Upper lobe of left lung (tissue), 6 donors: ENCODE data around the gene FNDC5. TPM values are rescaled to one million over a fixed set of nuclear protein-coding genes. Genes with fewer than 3 reads are reported as not detected.

ENCODE experiments used
- ATAC-seq, 2 donors: fragments of 200-7000 bp; cut with Tn5 transposase; one replicate each; pipeline ENCODE4 v1.9.1; 2022; ENCODE audit warnings: mild to moderate bottlenecking in 2 of 2, moderate library complexity in 2 of 2; ENCODE audit not compliant: low FRiP score in 2 of 2
- DNase-seq, 2 donors: peaks; one replicate each; pipeline ENCODE4 v3.0.0-alpha.2; 2019 to 2020
- H3K27ac ChIP-seq, 4 donors: fragments of 200-600 bp; sonication (generic); one replicate each; pipeline ENCODE4 v1.5.1; 2016 to 2019
- H3K27me3 ChIP-seq, 4 donors: fragments of 200-600 bp; sonication (generic); one replicate each; pipeline ENCODE4 v1.5.1; 2017 to 2019
- H3K36me3 ChIP-seq, 4 donors: fragments of 200-600 bp; sonication (generic); one replicate each; pipeline ENCODE4 v1.5.1; 2016 to 2019
- H3K4me1 ChIP-seq, 4 donors: fragments of 200-600 bp; sonication (generic); one replicate each; pipeline ENCODE4 v1.5.1; 2018 to 2019
- H3K4me3 ChIP-seq, 4 donors: fragments of 200-600 bp; sonication (generic); one replicate each; pipeline ENCODE4 v1.5.1; 2017 to 2019; ENCODE audit warnings: mild to moderate bottlenecking in 2 of 4, moderate library complexity in 1 of 4
- H3K9me3 ChIP-seq, 4 donors: fragments of 200-600 bp; sonication (generic); one replicate each; pipeline ENCODE4 v1.5.1; 2018 to 2019
- EP300 ChIP-seq, 4 donors: sonication (generic); formaldehyde crosslinking; IDR thresholded peaks; one replicate each; pipeline ENCODE4 v1.5.1; 2017; ENCODE audit warnings: antibody characterized with exemption in 4 of 4, control low read depth in 2 of 4
- POLR2A ChIP-seq, 4 donors: fragments of 450-650 bp; IDR thresholded peaks; one replicate each; pipeline ENCODE4 v1.5.1; 2016 to 2017; ENCODE audit warnings: antibody characterized with exemption in 4 of 4, mild to moderate bottlenecking in 2 of 4
- POLR2AphosphoS5 ChIP-seq, 2 donors: sonication (generic); formaldehyde crosslinking; IDR thresholded peaks; one replicate each; pipeline ENCODE4 v1.5.1; 2017; ENCODE audit warnings: antibody characterized with exemption in 2 of 2
- WGBS, 2 donors: methylation state at CpG; one replicate each; pipeline ENCODE4 v1.1.5; 2017 to 2018; 5-methylcytosine and 5-hydroxymethylcytosine counted together
- total RNA-seq, 6 donors: library from RNA; depleted of rRNA in 4 of 6; stranded (reverse); fragments of >200 nt in 4 of 6; gene quantifications; one replicate each; pipeline versions ENCODE4 v1.1.0 to v1.2.1, GENCODE V29; 2016 to 2021
- TF ChIP-seq, protein P1 (sequence below), 6 experiments: fragments of 450-650 bp in 4 of 6; fragments of 200-600 bp in 2 of 6; sonication (generic) in 2 of 6; IDR thresholded peaks; one replicate each; pipeline ENCODE4 v1.5.1; 2016 to 2019; ENCODE audit warnings: antibody characterized with exemption in 6 of 6
- donor health status: DM: no; HTN: no; CAD: no; lungs with moderate emphysema.
- donor health status: DM: no; HTN: yes; CAD: no; lungs with severe emphysema.

Gene FNDC5
- total RNA-seq, 6 donors from 2014 or later: 0.30 to 10.3 (median 2.2) TPM; not detected in 2

- no peak overlapping the region for H3K27ac ChIP-seq
- no peaks in the 10 kb centered on the region for H3K36me3 ChIP-seq
- TF ChIP-seq, protein P1, sequence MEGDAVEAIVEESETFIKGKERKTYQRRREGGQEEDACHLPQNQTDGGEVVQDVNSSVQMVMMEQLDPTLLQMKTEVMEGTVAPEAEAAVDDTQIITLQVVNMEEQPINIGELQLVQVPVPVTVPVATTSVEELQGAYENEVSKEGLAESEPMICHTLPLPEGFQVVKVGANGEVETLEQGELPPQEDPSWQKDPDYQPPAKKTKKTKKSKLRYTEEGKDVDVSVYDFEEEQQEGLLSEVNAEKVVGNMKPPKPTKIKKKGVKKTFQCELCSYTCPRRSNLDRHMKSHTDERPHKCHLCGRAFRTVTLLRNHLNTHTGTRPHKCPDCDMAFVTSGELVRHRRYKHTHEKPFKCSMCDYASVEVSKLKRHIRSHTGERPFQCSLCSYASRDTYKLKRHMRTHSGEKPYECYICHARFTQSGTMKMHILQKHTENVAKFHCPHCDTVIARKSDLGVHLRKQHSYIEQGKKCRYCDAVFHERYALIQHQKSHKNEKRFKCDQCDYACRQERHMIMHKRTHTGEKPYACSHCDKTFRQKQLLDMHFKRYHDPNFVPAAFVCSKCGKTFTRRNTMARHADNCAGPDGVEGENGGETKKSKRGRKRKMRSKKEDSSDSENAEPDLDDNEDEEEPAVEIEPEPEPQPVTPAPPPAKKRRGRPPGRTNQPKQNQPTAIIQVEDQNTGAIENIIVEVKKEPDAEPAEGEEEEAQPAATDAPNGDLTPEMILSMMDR (IDR thresholded peaks at IDR 0.05): no peak
- TF ChIP-seq EP300 (IDR thresholded peaks at IDR 0.05) (no peak), POLR2AphosphoS5 (IDR thresholded peaks at IDR 0.05) (no peak), POLR2A (IDR thresholded peaks at IDR 0.05) (no peak)
- ATAC-seq (no peak), DNase-seq (no peak)
- no peak overlapping the region for H3K4me3 ChIP-seq
- 53 to 80% methylated on average over 7 of the region's 7 CpGs for WGBS, 2 donors
- no peaks in the 10 kb centered on the region for H3K9me3 ChIP-seq
- peaks cover 13 to 30% (median 18%) of the 10 kb centered on the region in 4 donors for H3K4me1 ChIP-seq
- H3K27me3 ChIP-seq: peaks cover 0 to 16% (median 7%) of the 10 kb centered on the region in 4 donors
Measured at GRCh38 chr1:32872192-32872460, 1.4 kb upstream of the FNDC5 start.

GRCh38 chr1:32871364-32872191 lies 866 bp upstream of the FNDC5 start:
- Histone ChIP-seq H3K27ac (no peak overlapping the region), H3K4me1 (peaks cover 13 to 28% (median 17%) of the 10 kb centered on the region in 4 donors), H3K9me3 (no peaks in the 10 kb centered on the region), H3K4me3 (peak overlapping the region in 3 of 4 donors; percentile 40 to 50 (median 48)), H3K36me3 (no peaks in the 10 kb centered on the region), H3K27me3 (peaks cover 0 to 16% (median 7%) of the 10 kb centered on the region in 4 donors)
- TF ChIP-seq POLR2AphosphoS5 (IDR thresholded peaks at IDR 0.05): no peak
- TF ChIP-seq EP300 (IDR thresholded peaks at IDR 0.05): no peak
- TF ChIP-seq, protein P1 (IDR thresholded peaks at IDR 0.05): no peak
- no peak for TF ChIP-seq POLR2A (IDR thresholded peaks at IDR 0.05)
- ATAC-seq: peak in 1 of 2 donors; percentile 79
- no peak for DNase-seq
- 59 to 68% methylated on average over 12 to 13 of the region's 13 CpGs for WGBS, 2 donors

DNA sequence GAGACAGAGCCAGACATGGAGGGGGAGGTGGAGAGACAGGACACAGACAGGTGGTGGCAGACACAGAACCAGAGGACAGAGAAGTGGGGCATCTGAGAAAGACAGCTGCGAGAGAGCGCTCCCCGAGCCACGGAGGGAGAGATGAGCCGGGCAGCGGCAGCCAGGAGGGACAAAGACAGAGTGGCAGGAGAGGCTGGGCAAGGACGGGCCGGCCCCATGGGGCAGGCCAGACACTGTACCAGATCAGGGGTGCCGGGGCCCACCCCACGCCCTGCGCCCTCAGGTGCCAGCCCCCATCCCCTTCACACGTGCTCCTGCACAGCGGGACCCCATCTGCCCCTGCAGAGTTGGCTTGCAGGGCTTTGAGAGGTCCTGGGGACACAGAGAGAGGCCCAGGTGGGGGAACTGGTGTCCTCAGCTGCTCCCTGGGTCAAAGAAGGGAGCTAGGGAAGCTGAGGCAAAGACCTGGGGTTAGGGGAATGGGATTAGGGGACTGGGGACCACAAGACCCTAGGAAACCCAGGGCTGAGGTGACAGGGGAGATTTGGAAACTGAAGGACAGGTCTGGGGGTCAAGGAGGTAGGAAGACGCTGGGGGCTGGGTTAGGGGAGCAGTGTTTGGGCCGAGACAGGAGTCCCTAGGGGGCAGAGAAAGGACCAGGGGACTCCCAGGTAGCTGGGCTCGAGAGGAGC lies 643 bp downstream of the FNDC5 start:
- H3K4me3 ChIP-seq: peak overlapping the region in 3 of 4 donors; percentile 40 to 48 (median 40)
- ATAC-seq: no peak

GRCh38 chr1:32868806-32869455 lies 1.8 kb downstream of the FNDC5 start:
- ATAC-seq (no peak), DNase-seq (no peak)
- WGBS, 2 donors: 93 to 97% methylated on average over 9 of the region's 9 CpGs
- Histone ChIP-seq H3K27ac (no peak overlapping the region), H3K4me3 (no peak overlapping the region), H3K4me1 (peaks cover 13 to 29% (median 16%) of the 10 kb centered on the region in 4 donors), H3K9me3 (no peaks in the 10 kb centered on the region), H3K36me3 (peaks cover 0 to 3% (median 0%) of the 10 kb centered on the region in 4 donors), H3K27me3 (peaks cover 0 to 16% (median 7%) of the 10 kb centered on the region in 4 donors)
- no peak for TF ChIP-seq EP300 (IDR thresholded peaks at IDR 0.05)
- no peak for TF ChIP-seq POLR2A (IDR thresholded peaks at IDR 0.05)
- TF ChIP-seq, protein P1 (IDR thresholded peaks at IDR 0.05): no peak
- TF ChIP-seq POLR2AphosphoS5 (IDR thresholded peaks at IDR 0.05): no peak

More for the DNA sequence above, 643 bp downstream of the FNDC5 start:
- WGBS, 2 donors: 48 to 62% methylated on average over 9 to 16 of the region's 16 CpGs
- DNase-seq: peak in 1 of 2 donors; percentile 77
- no peak overlapping the region for H3K27ac ChIP-seq
- TF ChIP-seq, protein P1 (IDR thresholded peaks at IDR 0.05): no peak
- TF ChIP-seq POLR2AphosphoS5 (IDR thresholded peaks at IDR 0.05): no peak
- no peak for TF ChIP-seq POLR2A (IDR thresholded peaks at IDR 0.05)
- no peak for TF ChIP-seq EP300 (IDR thresholded peaks at IDR 0.05)
- H3K9me3 ChIP-seq: no peaks in the 10 kb centered on the region
- H3K4me1 ChIP-seq: peaks cover 13 to 27% (median 16%) of the 10 kb centered on the region in 4 donors
- peaks cover 0 to 16% (median 7%) of the 10 kb centered on the region in 4 donors for H3K27me3 ChIP-seq
- H3K36me3 ChIP-seq: no peaks in the 10 kb centered on the region
